Activated naive CD8-positive, alpha-beta T cell (primary cell): Measurements from ENCODE around the gene SH3YL1.

Experiments
- H3K27ac Mint-ChIP-seq: one replicate; pipeline ENCODE4 v1.8.0; 2021; ENCODE audit warnings: mixed read lengths
- H3K27me3 Mint-ChIP-seq: one replicate; pipeline ENCODE4 v1.8.0; 2021; ENCODE audit warnings: mixed read lengths
- H3K36me3 Mint-ChIP-seq: one replicate; pipeline ENCODE4 v1.8.0; 2021; ENCODE audit warnings: mixed read lengths
- H3K4me1 Mint-ChIP-seq: one replicate; pipeline ENCODE4 v1.8.0; 2021; ENCODE audit warnings: low read depth, mixed read lengths
- H3K4me3 Mint-ChIP-seq: one replicate; pipeline ENCODE4 v1.8.0; 2021; ENCODE audit warnings: mild to moderate bottlenecking, mixed read lengths
- H3K9me3 Mint-ChIP-seq: one replicate; pipeline ENCODE4 v1.8.0; 2021; ENCODE audit warnings: low read depth, mixed read lengths

The SH3YL1 gene

GRCh38 chr2:254241-254640 is 9.6 kb downstream of the SH3YL1 start:
- no peaks in the 10 kb centered on the region for H3K27me3 Mint-ChIP-seq

DNA sequence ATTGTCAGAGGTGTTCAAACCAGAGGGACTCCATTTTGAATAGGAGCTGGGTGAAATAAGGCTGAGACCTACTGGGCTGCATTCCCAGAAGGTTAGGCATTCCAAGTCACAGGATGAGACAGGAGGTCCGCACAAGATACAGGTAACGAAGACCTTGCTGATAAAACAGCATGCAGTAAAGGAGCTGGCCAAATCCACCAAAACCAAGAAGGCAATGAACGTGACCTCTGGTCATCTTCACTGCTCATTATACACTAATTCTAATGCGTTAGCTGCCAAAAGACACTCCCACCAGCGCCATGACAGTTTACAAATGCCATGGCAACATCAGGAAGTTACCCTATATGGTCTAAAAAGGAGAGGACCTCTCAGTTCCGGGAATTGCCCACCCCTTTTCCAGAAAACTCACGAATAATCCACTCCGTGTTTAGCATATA is 10.6 kb downstream of the SH3YL1 start:
- Mint-ChIP-seq H3K36me3 (peaks cover 11% of the 10 kb centered on the region), H3K27me3 (no peaks in the 10 kb centered on the region), H3K4me1 (no peaks in the 10 kb centered on the region), H3K9me3 (peaks cover 6% of the 10 kb centered on the region), H3K27ac (no peak overlapping the region), H3K4me3 (no peak overlapping the region)

More at GRCh38 chr2:254241-254640, 9.6 kb downstream of the SH3YL1 start:
- Mint-ChIP-seq H3K4me1 (no peaks in the 10 kb centered on the region), H3K9me3 (peaks cover 9% of the 10 kb centered on the region), H3K27ac (no peak overlapping the region), H3K4me3 (no peak overlapping the region), H3K36me3 (peaks cover 14% of the 10 kb centered on the region)

- H3K27ac Mint-ChIP-seq: no peak overlapping the region
- no peaks in the 10 kb centered on the region for H3K4me1 Mint-ChIP-seq
- no peaks in the 10 kb centered on the region for H3K27me3 Mint-ChIP-seq
- H3K36me3 Mint-ChIP-seq: peaks cover 6% of the 10 kb centered on the region
- H3K9me3 Mint-ChIP-seq: no peaks in the 10 kb centered on the region
- H3K4me3 Mint-ChIP-seq: no peak overlapping the region
These were observed 11.7 kb downstream of the SH3YL1 start for GRCh38 chr2:252001-252602.

DNA sequence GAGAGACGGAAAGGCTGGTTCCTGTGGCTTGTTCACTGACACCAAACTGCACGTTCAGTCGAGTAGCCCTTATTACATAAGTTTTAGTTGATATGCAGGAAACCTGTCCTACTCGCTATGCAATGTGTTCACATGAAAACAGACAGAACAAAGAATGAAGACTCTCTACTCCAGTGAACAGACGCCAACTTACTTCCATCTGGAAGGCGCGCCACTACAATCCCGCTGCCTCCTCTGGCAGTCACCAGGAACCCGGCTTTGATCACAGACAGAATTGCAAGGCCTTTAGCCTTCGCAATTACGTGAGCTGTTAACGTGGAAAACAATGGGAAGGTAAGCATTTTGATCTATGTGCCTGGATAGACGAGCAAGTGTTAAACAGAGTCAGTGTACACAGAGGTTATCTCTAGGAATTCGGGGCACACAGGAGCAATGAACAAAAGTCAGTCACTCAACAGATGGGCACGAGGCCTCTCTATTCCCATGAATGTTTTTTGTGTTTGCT is 14.2 kb downstream of the SH3YL1 start:
- no peaks in the 10 kb centered on the region for H3K9me3 Mint-ChIP-seq
- no peak overlapping the region for H3K27ac Mint-ChIP-seq
- H3K4me1 Mint-ChIP-seq: peaks cover 3% of the 10 kb centered on the region
- H3K4me3 Mint-ChIP-seq: no peak overlapping the region
- H3K27me3 Mint-ChIP-seq: no peaks in the 10 kb centered on the region
- H3K36me3 Mint-ChIP-seq: peaks cover 12% of the 10 kb centered on the region

GRCh38 chr2:248724-249123 is 15.1 kb downstream of the SH3YL1 start:
- H3K36me3 Mint-ChIP-seq: peaks cover 14% of the 10 kb centered on the region
- no peak overlapping the region for H3K27ac Mint-ChIP-seq
- H3K4me1 Mint-ChIP-seq: peaks cover 3% of the 10 kb centered on the region

GRCh38 chr2:246489-247144 is 17.2 kb downstream of the SH3YL1 start:
- H3K4me3 Mint-ChIP-seq: no peak overlapping the region
- no peaks in the 10 kb centered on the region for H3K9me3 Mint-ChIP-seq
- no peaks in the 10 kb centered on the region for H3K27me3 Mint-ChIP-seq
- peaks cover 3% of the 10 kb centered on the region for H3K4me1 Mint-ChIP-seq
- peaks cover 25% of the 10 kb centered on the region for H3K36me3 Mint-ChIP-seq
- H3K27ac Mint-ChIP-seq: no peak overlapping the region

More at GRCh38 chr2:248724-249123, 15.1 kb downstream of the SH3YL1 start:
- Mint-ChIP-seq H3K9me3 (no peaks in the 10 kb centered on the region), H3K4me3 (no peak overlapping the region), H3K27me3 (no peaks in the 10 kb centered on the region)

- H3K27me3 Mint-ChIP-seq: no peaks in the 10 kb centered on the region
- no peaks in the 10 kb centered on the region for H3K9me3 Mint-ChIP-seq
- H3K4me3 Mint-ChIP-seq: no peak overlapping the region
- H3K4me1 Mint-ChIP-seq: peaks cover 3% of the 10 kb centered on the region
- H3K27ac Mint-ChIP-seq: no peak overlapping the region
- peaks cover 35% of the 10 kb centered on the region for H3K36me3 Mint-ChIP-seq
These were observed 19.3 kb downstream of the SH3YL1 start for GRCh38 chr2:244547-244946.

GRCh38 chr2:238869-239268 is 25.0 kb downstream of the SH3YL1 start:
- H3K27me3 Mint-ChIP-seq: no peaks in the 10 kb centered on the region
- peaks cover 6% of the 10 kb centered on the region for H3K4me1 Mint-ChIP-seq
- H3K27ac Mint-ChIP-seq: no peak overlapping the region
- peaks cover 29% of the 10 kb centered on the region for H3K36me3 Mint-ChIP-seq
- H3K4me3 Mint-ChIP-seq: no peak overlapping the region
- no peaks in the 10 kb centered on the region for H3K9me3 Mint-ChIP-seq

GRCh38 chr2:238431-238830 is 25.4 kb downstream of the SH3YL1 start:
- H3K4me1 Mint-ChIP-seq: peaks cover 6% of the 10 kb centered on the region
- H3K36me3 Mint-ChIP-seq: peaks cover 26% of the 10 kb centered on the region
- no peak overlapping the region for H3K4me3 Mint-ChIP-seq
- H3K27ac Mint-ChIP-seq: no peak overlapping the region
- H3K27me3 Mint-ChIP-seq: no peaks in the 10 kb centered on the region
- no peaks in the 10 kb centered on the region for H3K9me3 Mint-ChIP-seq

DNA sequence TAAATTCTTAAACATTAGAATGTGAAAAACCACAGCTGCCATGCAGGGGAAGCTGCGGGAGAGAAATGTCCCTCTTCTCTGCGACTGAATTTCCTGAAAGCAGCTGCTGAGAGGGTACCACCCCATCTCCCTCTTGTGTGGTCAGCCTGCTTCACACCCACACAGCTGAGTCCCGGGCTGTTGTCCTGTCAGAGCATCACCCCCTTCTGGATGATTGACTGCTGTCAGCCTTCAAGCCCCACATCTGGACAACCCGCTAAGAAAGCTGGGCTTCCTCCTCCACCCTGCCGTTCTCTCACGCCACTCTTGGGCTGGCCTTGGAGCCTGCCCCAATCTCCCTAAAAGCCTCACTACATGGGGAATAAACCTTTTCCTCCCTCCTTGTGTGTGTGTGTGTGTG is 26.0 kb downstream of the SH3YL1 start:
- no peaks in the 10 kb centered on the region for H3K27me3 Mint-ChIP-seq
- H3K27ac Mint-ChIP-seq: no peak overlapping the region
- H3K4me1 Mint-ChIP-seq: peaks cover 6% of the 10 kb centered on the region
- no peak overlapping the region for H3K4me3 Mint-ChIP-seq
- H3K36me3 Mint-ChIP-seq: peaks cover 23% of the 10 kb centered on the region
- H3K9me3 Mint-ChIP-seq: no peaks in the 10 kb centered on the region

DNA sequence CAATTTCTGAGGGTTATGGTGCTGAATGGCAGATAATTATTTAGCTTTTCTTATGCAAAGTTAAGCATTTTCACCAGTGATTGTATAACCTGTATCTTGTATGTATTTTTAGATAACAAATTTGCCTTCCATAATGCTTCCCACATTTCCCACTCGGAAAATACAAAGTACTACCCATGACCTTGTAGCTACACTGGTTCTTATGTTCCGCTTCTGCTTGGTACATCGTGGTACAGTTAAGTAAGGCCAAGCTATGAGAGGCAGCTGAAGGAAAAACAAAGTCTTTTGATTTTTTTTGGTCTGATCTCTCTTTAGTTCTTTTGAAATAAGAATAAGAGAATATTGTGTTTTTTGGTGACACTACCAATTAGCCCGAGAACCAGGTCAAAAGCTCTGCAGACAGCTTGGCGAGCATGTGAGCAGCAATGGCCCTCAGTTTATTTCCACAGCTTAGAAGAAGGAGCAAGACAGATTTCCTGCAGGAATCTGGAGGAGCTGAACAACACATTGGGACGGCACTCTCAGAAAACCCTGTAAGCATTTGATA is 26.8 kb downstream of the SH3YL1 start:
- Mint-ChIP-seq H3K27ac (no peak overlapping the region), H3K27me3 (no peaks in the 10 kb centered on the region), H3K36me3 (peaks cover 17% of the 10 kb centered on the region), H3K9me3 (no peaks in the 10 kb centered on the region), H3K4me1 (peaks cover 6% of the 10 kb centered on the region), H3K4me3 (no peak overlapping the region)

DNA sequence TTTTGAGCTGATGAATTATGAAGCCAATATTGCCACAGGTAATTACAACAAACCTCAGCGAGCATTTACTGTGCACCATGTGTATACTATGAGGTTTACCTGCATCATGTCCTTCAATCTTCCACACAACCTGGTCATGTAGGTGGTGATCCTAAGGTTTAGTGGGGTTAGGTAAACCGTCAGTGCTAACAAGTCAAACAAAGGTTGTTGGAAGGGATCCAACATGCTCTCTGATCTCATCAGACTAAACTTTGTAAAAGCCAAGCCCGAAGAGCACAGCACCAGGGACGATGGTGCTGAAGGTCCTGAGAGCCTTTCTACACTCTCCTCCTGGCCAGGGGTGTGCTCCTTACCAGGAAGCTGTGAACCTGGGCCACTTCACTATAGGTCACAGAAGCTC is 29.4 kb downstream of the SH3YL1 start:
- Mint-ChIP-seq H3K4me3 (no peak overlapping the region), H3K27ac (no peak overlapping the region), H3K27me3 (no peaks in the 10 kb centered on the region), H3K4me1 (peaks cover 6% of the 10 kb centered on the region), H3K9me3 (no peaks in the 10 kb centered on the region), H3K36me3 (peaks cover 13% of the 10 kb centered on the region)

DNA sequence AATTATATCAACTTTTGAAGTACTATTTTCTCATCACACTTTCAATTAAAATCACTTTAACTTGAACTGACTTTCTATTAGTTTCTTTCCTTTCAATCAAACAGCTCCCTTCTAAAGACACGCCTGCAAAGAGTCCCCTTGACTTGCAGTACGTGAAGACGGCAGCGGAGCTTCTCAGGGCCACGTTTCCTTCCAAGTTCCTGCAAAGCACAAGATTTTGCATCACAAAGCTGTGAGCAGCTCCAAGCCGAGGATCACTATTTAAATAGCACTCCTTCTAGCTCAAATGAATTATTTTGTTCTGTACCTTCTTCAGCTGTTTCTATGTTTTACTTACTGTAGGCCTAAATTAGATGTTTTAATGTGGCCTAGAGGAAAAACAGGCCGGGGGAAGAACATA is 30.8 kb downstream of the SH3YL1 start:
- Mint-ChIP-seq H3K4me3 (no peak overlapping the region), H3K9me3 (no peaks in the 10 kb centered on the region), H3K27ac (no peak overlapping the region), H3K4me1 (peaks cover 7% of the 10 kb centered on the region), H3K36me3 (peaks cover 17% of the 10 kb centered on the region), H3K27me3 (no peaks in the 10 kb centered on the region)

DNA sequence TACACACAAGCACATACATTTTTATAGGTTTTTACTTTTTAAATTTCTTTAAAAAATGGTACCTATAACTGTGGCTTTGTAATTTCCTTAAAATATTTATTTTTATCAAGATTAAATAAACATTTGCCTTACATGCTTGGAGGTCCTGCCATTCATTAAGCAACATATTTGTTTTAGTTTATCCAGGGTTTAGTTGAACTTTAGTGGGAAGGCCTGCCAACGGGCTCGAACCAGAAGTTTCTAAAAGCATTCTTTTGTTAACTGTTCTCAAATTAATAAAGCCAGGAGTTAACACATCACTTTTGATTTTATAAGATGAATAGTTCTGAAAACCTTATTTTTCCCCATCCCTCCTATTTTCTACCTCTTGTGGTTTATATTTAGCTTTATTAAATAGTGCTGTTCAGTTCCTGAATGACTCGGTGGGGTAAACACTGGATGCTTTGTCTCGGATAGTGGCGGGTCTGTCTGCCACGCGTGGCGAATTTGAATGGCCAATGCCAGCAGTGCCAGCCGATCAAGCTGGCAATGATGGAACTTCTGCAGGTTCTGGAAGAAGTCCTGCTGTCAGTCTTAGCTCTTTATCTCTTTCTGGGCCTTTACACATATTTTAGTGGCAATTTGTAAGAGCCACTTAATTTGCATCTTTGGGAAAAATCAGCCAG is 32.2 kb downstream of the SH3YL1 start:
- Mint-ChIP-seq H3K27me3 (no peaks in the 10 kb centered on the region), H3K4me1 (peaks cover 2% of the 10 kb centered on the region), H3K4me3 (no peak overlapping the region), H3K9me3 (no peaks in the 10 kb centered on the region), H3K36me3 (peaks cover 21% of the 10 kb centered on the region), H3K27ac (no peak overlapping the region)
